Activated CD8-positive, alpha-beta memory T cell treated with anti-CD3 and anti-CD28 coated beads for 48 hours (primary cell): ENCODE results near the gene ISLR2.
"Not testable (repeated sequence)": the region's sequence is repeated elsewhere in the genome, so short reads cannot be mapped to it uniquely, and the experiment has no call there.

Source experiments
- DNase-seq, 3 experiments: peaks; one replicate each; pipeline ENCODE4 v3.0.0-alpha.2; 2020; ENCODE audit warnings: low read depth in 2 of 3, low spot score in 2 of 3

The ISLR2 gene

DNA sequence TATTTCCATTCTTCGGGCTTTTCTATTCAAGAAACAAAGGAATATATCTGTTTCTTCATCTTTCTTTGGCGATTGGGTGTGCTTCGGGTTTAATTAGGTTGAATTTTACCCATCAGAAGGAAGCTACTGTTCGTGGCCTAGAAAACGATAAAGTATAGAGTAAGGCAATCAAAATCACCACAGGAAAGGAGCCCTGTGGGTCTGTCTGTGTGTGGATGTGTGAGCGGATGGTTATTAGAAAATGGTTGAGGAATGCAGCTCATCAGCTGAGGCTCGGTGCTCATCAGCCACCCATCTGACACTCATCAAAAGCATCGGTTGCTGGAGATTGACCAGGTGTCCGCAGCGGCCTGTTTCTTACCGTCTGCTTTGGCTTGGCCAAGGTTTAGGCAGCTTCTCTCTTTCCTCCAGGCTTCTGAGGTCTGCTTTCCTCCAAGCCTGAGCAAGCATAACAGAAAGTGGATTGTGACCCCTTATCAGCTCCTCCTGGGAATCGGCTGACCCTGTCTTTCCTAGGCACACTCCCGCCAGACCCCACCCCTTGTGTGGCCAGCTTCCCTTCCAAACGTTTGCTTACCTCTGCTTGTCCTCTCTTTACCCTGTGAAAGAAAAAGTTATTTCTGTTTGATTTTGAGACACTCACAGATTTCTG is 25.5 kb downstream of the ISLR2 start:
- no peak for DNase-seq

DNA sequence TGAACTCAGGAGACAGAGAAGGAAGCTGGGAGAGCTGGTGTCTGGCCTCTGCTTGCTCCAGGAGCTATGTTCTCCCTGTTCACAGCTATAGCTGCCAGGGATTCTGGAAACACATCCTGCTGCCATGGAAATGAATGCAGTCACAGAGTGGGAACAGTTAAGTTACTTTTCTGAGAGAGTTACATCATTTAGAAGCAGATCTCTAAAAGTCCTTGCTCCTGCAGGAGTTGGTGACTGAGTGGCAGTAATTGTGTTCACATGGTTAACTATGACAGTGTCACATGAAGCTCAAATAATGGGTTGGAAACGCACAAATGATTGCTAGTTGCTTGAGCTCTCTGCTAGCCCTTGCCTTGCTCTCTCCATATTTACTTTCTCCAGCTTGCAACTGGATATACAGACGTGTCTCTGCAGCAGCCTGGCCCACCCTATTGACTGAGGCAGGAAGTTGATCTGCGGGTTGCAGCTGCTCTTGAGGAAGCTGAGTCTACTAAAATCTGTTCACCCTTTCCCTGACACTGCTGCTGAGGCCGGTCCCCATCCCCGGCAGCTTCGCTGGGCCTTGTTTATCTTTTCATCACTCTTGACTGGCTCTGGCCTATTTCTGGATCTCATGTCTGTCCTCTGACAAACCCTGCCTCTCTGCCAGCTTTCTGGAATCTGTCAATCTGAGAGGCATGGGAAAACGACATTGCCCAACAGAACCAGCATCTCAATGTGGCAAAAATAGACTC is 26.5 kb downstream of the ISLR2 start:
- no peak for DNase-seq

DNA sequence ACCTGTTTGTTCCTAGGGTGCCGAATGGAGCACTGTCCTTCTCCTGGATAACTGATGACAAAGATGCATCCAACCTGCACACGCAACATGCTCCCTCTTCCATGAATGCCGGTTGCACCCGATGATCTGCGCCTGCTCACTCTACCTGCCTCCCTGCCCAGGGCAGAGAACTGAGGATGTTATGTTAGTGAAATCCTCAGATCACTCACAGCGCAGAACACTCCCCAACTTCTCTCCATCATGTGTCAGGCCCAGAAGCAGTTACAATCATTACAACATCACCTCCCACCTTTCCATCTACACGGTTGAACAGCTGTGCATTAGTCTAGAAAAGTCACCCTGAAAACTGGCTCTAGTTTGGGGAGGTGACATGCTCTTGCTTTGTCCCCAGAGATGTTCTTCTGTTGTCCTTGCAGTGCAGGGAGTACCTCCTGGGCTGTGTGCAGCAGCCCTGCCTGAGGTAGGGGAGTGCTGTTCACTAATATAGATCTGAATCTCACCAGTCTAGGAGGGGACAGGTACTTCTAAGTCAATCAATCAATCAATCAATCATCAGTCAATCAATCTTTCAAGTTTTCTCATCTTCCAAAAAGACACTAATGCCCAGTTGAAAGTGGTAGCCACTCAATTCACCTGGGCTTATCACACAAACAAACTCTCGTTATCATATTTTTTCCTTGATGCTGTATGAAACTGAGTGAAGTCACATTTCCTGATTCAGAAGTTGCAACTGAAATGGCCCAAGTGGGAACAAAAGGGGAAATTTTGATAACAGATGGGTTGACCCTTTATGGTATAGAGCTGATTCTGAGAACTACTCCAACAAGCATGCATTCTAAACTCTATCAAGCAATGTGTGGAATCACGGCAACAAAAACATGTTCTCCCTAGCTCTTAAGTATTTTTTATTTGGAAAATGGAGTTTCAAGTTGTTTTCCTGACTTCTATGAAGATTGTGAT is 27.8 kb downstream of the ISLR2 start:
- no peak for DNase-seq

- DNase-seq = no peak
These were observed 28.7 kb downstream of the ISLR2 start for GRCh38 chr15:74158855-74159650.

GRCh38 chr15:74159773-74160172 is 29.4 kb downstream of the ISLR2 start:
- DNase-seq = no peak

DNA sequence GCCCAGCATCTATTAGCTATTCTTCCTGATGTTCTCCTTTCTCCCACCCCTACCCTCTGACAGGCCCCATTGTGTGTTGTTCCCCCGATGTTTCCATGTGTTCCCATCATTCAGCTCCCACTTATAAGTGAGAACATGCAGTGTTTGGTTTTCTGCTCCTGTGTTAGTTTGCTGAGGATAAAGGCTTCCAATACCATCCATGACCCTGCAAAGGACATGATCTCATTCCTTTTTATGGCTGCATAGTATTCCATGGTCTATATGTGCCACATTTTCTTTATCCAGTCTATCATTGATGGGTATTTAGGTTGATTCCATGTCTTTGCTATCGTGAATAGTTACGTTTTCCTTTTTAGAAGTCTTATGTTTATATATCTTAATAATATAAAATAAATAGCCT is 30.0 kb downstream of the ISLR2 start:
- not testable (repeated sequence) for DNase-seq

- not testable (repeated sequence) for DNase-seq
These were observed 31.8 kb downstream of the ISLR2 start for GRCh38 chr15:74162195-74162536.

- DNase-seq = no peak
These were observed 35.1 kb downstream of the ISLR2 start for GRCh38 chr15:74165461-74165860.

GRCh38 chr15:74167891-74168331 is 37.5 kb downstream of the ISLR2 start:
- DNase-seq = no peak

GRCh38 chr15:74168711-74169126 is 38.3 kb downstream of the ISLR2 start:
- no peak for DNase-seq

DNA sequence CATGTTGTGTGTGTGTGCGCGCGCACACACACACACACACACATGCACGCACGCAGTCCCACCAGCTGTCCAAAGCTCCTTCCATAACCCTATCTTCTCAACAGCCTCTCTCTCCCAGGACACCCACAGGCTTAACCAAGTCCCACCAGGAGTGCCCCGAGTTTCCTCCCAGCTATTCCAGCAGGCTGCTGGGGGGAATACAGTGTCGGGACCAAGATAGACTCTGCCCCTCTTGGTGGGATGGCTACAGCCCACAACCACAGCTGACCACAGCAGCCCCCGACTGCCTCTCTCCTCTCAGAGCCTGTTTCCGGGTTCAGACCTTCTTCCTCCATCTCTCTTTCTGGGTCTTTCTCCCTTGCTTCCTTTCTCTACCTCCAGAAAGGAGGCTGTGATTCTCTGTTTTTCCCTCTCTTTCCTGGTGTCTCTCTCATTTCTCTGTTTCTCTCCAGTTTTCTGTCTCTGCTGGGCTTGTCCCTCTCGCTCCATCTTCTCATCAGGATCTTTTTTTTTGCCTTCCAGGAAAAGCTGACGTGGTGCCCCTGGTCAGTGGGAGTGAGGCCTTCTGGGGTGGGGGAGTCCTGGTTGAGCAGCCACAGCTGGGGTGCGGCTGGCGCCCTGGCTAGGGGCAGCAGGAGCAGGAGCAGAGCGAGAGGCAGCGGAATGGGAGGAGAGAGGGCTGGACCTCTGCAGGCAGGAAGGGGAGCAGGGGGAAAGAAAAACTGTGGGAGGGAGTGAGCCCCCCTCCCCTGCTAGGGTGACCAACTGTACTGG is 39.9 kb downstream of the ISLR2 start:
- DNase-seq = no peak

- no peak for DNase-seq
These were observed 40.6 kb downstream of the ISLR2 start for GRCh38 chr15:74170875-74171578.

GRCh38 chr15:74171965-74172541 is 41.7 kb downstream of the ISLR2 start:
- DNase-seq = no peak

- DNase-seq = no peak
These were observed 42.5 kb downstream of the ISLR2 start for GRCh38 chr15:74172701-74173379.

- DNase-seq = no peak
These were observed 43.2 kb downstream of the ISLR2 start, which contains the start of gene ISLR for GRCh38 chr15:74173380-74174218. TSS of gene ISLR (plus strand) at chr15:74173710. CDS start at chr15:74174859, 1,149 bp downstream.

DNA sequence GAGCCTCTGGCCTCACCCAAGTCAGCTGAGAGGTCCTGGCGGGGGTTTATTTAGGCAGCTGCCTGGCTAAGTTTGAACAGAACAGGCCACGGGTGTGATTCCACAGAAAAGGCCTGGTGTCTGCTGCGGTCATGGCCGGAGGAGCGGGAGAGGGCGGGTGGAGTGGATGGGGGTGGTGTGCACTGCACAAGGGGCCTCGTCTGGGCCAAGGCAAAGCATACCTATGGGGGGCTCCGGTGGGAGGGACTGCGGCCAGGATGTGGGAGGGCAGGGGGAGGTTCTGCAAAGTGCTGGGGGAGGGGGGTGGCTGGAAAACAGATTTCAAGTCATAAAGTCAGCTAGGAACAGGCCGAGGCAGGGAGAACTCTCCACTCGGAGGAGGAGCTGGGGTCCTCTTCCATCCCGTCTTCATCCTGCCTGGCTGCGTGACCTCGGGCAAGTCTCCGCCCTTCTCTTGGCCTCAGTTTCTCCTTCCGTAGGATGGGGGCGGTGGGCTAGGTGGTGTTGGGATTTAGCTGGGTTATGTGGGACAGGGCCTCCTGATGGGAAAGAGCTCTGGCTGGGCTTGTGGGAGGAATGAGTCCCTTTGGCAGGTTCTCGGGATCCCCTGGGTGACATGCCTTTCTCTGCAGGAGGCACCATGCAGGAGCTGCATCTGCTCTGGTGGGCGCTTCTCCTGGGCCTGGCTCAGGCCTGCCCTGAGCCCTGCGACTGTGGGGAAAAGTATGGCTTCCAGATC is 44.0 kb downstream of the ISLR2 start:
- no peak for DNase-seq

- no peak for DNase-seq
These were observed 44.5 kb downstream of the ISLR2 start for GRCh38 chr15:74174958-74175253.
